CD4-positive, alpha-beta T cell treated with Interleukin-6 for 4 hours (primary cell): ENCODE data around the gene ASB18.

Experiments used
- DNase-seq: peaks from one replicate; pipeline ENCODE4 v3.0.0-alpha.2; 2020; ENCODE audit warnings: mixed read lengths

Gene ASB18

GRCh38 chr2:236172255-236173035 lies 91.8 kb downstream of the ASB18 start:
- DNase-seq = no peak

GRCh38 chr2:236171680-236172254 lies 92.4 kb downstream of the ASB18 start:
- DNase-seq = no peak

- no peak for DNase-seq
Measured at GRCh38 chr2:236171181-236171679, 93.0 kb downstream of the ASB18 start.

GRCh38 chr2:236170590-236171165 lies 93.5 kb downstream of the ASB18 start:
- DNase-seq = no peak

GRCh38 chr2:236169741-236170589 lies 94.2 kb downstream of the ASB18 start:
- DNase-seq = no peak

GRCh38 chr2:236169151-236169721 lies 95.0 kb downstream of the ASB18 start:
- no peak for DNase-seq

- DNase-seq = no peak
Measured at GRCh38 chr2:236168110-236169080, 95.8 kb downstream of the ASB18 start, which contains the start of gene GBX2. Gene GBX2 (minus strand): TSS chr2:236168386. CDS start chr2:236167971, 415 bp downstream.

GRCh38 chr2:236167297-236168109 lies 96.7 kb downstream of the ASB18 start:
- DNase-seq = no peak

GRCh38 chr2:236166796-236167296 lies 97.4 kb downstream of the ASB18 start:
- DNase-seq = no peak

GRCh38 chr2:236165842-236166795 lies 98.1 kb downstream of the ASB18 start:
- DNase-seq = no peak

- no peak for DNase-seq
Measured at GRCh38 chr2:236164925-236165841, 99.0 kb downstream of the ASB18 start.

GRCh38 chr2:236164201-236164924 lies 99.8 kb downstream of the ASB18 start:
- DNase-seq = no peak

GRCh38 chr2:236163471-236164200 lies 100.6 kb downstream of the ASB18 start:
- no peak for DNase-seq

- no peak for DNase-seq
Measured at GRCh38 chr2:236162882-236163470, 101.2 kb downstream of the ASB18 start.

GRCh38 chr2:236162031-236162845 lies 102.0 kb downstream of the ASB18 start:
- no peak for DNase-seq
